H1 (cell line): ENCODE results near the gene ARHGEF7. TPM values are rescaled to one million over a fixed set of nuclear protein-coding genes. Genes with fewer than 3 reads are reported as not detected.

Experiments used
- CTCF ChIA-PET: fragments of 300-600 bp; sonication (Branson Sonifier 250); formaldehyde crosslinking; loops from one replicate; lab custom pipeline; 2021; ENCODE audit not compliant: partially characterized antibody; lab: Charles Lee
- POLR2A ChIA-PET: fragments of 300-600 bp; sonication (Branson Sonifier 250); formaldehyde crosslinking; loops from one replicate; lab custom pipeline; 2021; ENCODE audit warnings: inconsistent platforms; ENCODE audit not compliant: partially characterized antibody; lab: Charles Lee
- DNase-seq, 2 experiments: peaks; one replicate each; pipeline versions ENCODE4 v3.0.0 to v3.0.0-alpha.2; 2010 to 2022; ENCODE audit warnings: low spot score in 2 of 2, low read depth in 1 of 2, mixed read lengths in 1 of 2
- FAIRE-seq: peaks from 2 replicates; lab custom pipeline; 2011; peaks lifted over from hg19 to GRCh38; lab: Jason Lieb, UNC
- H2AFZ ChIP-seq: 2 replicates; pipeline ENCODE4 v1.8.1; 2012; ENCODE audit warnings: low read length, inconsistent platforms
- H2AK5ac ChIP-seq: 2 replicates; pipeline ENCODE4 v1.6.1; 2013; ENCODE audit warnings: low read depth, low read length
- H2BK120ac ChIP-seq: replicated peaks from 2 replicates; pipeline ENCODE3; 2013; ENCODE audit warnings: low read depth, low read length, inconsistent platforms
- H2BK12ac ChIP-seq: 2 replicates; pipeline ENCODE4 v1.6.1; 2013; ENCODE audit warnings: low read depth, low read length
- H2BK15ac ChIP-seq: 2 replicates; pipeline ENCODE4 v1.6.1; 2013; ENCODE audit warnings: low read length
- H2BK20ac ChIP-seq: 2 replicates; pipeline ENCODE4 v1.6.1; 2013; ENCODE audit warnings: low read length
- H2BK5ac ChIP-seq: 2 replicates; pipeline ENCODE4 v1.6.1; 2013; ENCODE audit warnings: low read depth, low read length
- H3K14ac ChIP-seq: 2 replicates; pipeline ENCODE4 v1.6.1; 2013; ENCODE audit warnings: inconsistent platforms; ENCODE audit not compliant: insufficient read length
- H3K18ac ChIP-seq: 2 replicates; pipeline ENCODE4 v1.6.1; 2013; ENCODE audit warnings: low read length; ENCODE audit errors: extremely low read depth
- H3K23ac ChIP-seq: 2 replicates; pipeline ENCODE4 v1.6.1; 2013; ENCODE audit warnings: inconsistent platforms; ENCODE audit not compliant: insufficient read length
- H3K23me2 ChIP-seq: 2 replicates; pipeline ENCODE4 v1.6.1; 2013; ENCODE audit warnings: low read depth, low read length
- H3K27ac ChIP-seq: 2 replicates; pipeline ENCODE4 v1.6.1; 2011; ENCODE audit warnings: low read depth, low read length, inconsistent platforms
- H3K27me3 ChIP-seq, 4 experiments: replicated peaks in 1 of 4; 1 replicate in 1 of 4; 2 replicates in 3 of 4; pipeline versions ENCODE4 v1.6.1 to v1.8.1; 2011 to 2013; ENCODE audit warnings: low read length in 3 of 4, mild to moderate bottlenecking in 3 of 4, inconsistent platforms in 2 of 4, mixed read lengths in 2 of 4, moderate library complexity in 1 of 4; ENCODE audit not compliant: control insufficient read depth in 3 of 4, insufficient read depth in 3 of 4; ENCODE audit errors: extremely low read depth in 1 of 4
- H3K36me3 ChIP-seq, 4 experiments: 2 replicates each; pipeline versions ENCODE4 v1.6.1 to v1.8.1; 2011 to 2013; ENCODE audit warnings: mild to moderate bottlenecking in 4 of 4, low read length in 3 of 4, moderate library complexity in 2 of 4, control low read depth in 1 of 4, inconsistent platforms in 1 of 4; ENCODE audit not compliant: insufficient read depth in 4 of 4, control insufficient read depth in 2 of 4
- H3K4ac ChIP-seq: replicated peaks from 2 replicates; pipeline ENCODE3; 2013; ENCODE audit warnings: low read length, low read depth, mixed read lengths, inconsistent platforms; ENCODE audit not compliant: insufficient read length
- H3K4me1 ChIP-seq, 4 experiments: replicated peaks in 1 of 4; 1 replicate in 1 of 4; 2 replicates in 3 of 4; pipeline versions ENCODE4 v1.6.1 to v1.8.1; 2011 to 2013; ENCODE audit warnings: low read length in 3 of 4, inconsistent platforms in 2 of 4, mixed read lengths in 1 of 4; ENCODE audit not compliant: insufficient read depth in 4 of 4, control insufficient read depth in 3 of 4
- H3K4me2 ChIP-seq, 2 experiments: 2 replicates each; pipeline versions ENCODE4 v1.6.1 to v1.8.1; 2011 to 2013; ENCODE audit warnings: low read depth in 2 of 2, low read length in 2 of 2, control low read depth in 1 of 2, inconsistent platforms in 1 of 2, mild to moderate bottlenecking in 1 of 2; ENCODE audit not compliant: insufficient read depth in 1 of 2
- H3K4me3 ChIP-seq, 4 experiments: fragments of 200-600, 300-600 bp in 1 of 4; sonication (generic), shearing (Covaris generic), sonication (Bioruptor Twin) in 1 of 4; 2 replicates each; pipeline versions ENCODE4 v1.5.1 to v1.8.1; 2011 to 2016; ENCODE audit warnings: low read length in 4 of 4, low read depth in 3 of 4, control low read depth in 2 of 4, inconsistent platforms in 2 of 4, mild to moderate bottlenecking in 2 of 4, mixed read lengths in 1 of 4, moderate library complexity in 1 of 4; ENCODE audit not compliant: insufficient read depth in 2 of 4; ENCODE audit errors: extremely low read depth in 1 of 4
- H3K56ac ChIP-seq: replicated peaks from 2 replicates; pipeline ENCODE3; 2013; ENCODE audit warnings: low read depth, mild to moderate bottlenecking, mixed read lengths, low read length, inconsistent platforms; ENCODE audit not compliant: insufficient read length
- H3K79me1 ChIP-seq: 2 replicates; pipeline ENCODE4 v1.6.1; 2013; ENCODE audit warnings: low read depth, low read length, control low read depth
- H3K79me2 ChIP-seq, 2 experiments: 2 replicates each; pipeline versions ENCODE4 v1.6.1 to v1.8.1; 2012 to 2013; ENCODE audit warnings: low read length in 2 of 2, mild to moderate bottlenecking in 2 of 2, inconsistent platforms in 1 of 2; ENCODE audit not compliant: insufficient read depth in 2 of 2, control insufficient read depth in 1 of 2
- H3K9ac ChIP-seq, 4 experiments: replicated peaks in 1 of 4; 1 replicate in 1 of 4; 2 replicates in 3 of 4; pipeline versions ENCODE4 v1.6.1 to v1.8.1; 2011 to 2013; ENCODE audit warnings: low read depth in 3 of 4, low read length in 3 of 4, control low read depth in 2 of 4, mild to moderate bottlenecking in 2 of 4, moderate library complexity in 2 of 4, inconsistent platforms in 1 of 4; ENCODE audit errors: extremely low read depth in 1 of 4
- H3K9me3 ChIP-seq, 2 experiments: 2 replicates each; pipeline versions ENCODE4 v1.6.1 to v1.8.1; 2012 to 2013; ENCODE audit warnings: mild to moderate bottlenecking in 2 of 2, moderate library complexity in 2 of 2, control low read depth in 1 of 2, inconsistent platforms in 1 of 2, low read depth in 1 of 2, low read length in 1 of 2, mixed read lengths in 1 of 2; ENCODE audit not compliant: insufficient read depth in 2 of 2
- H4K20me1 ChIP-seq, 2 experiments: replicated peaks in 1 of 2; 2 replicates each; pipeline versions ENCODE3 to v1.8.1; 2011 to 2013; ENCODE audit warnings: inconsistent platforms in 2 of 2, low read length in 2 of 2, mild to moderate bottlenecking in 1 of 2; ENCODE audit not compliant: insufficient read depth in 2 of 2, control insufficient read depth in 1 of 2
- H4K5ac ChIP-seq: 2 replicates; pipeline ENCODE4 v1.6.1; 2013; ENCODE audit warnings: low read length, low read depth, mixed read lengths, inconsistent platforms; ENCODE audit not compliant: insufficient read length
- H4K8ac ChIP-seq: 2 replicates; pipeline ENCODE4 v1.8.0; 2013; ENCODE audit warnings: mild to moderate bottlenecking, moderate library complexity, low read length, inconsistent platforms; ENCODE audit not compliant: insufficient read depth; ENCODE audit errors: extremely low read depth
- H4K91ac ChIP-seq: replicated peaks from 2 replicates; pipeline ENCODE3; 2013; ENCODE audit warnings: low read length, mixed read lengths, inconsistent platforms; ENCODE audit not compliant: insufficient read length
- BACH1 ChIP-seq: IDR thresholded peaks from 2 replicates; pipeline ENCODE4 v1.6.1; 2012; ENCODE audit warnings: low read length, improper control_type of control experiment
- BCL11A ChIP-seq, 2 experiments: IDR thresholded peaks; one replicate each; pipeline ENCODE4 v1.6.1; 2011; ENCODE audit warnings: low read depth in 2 of 2, low read length in 2 of 2, mild to moderate bottlenecking in 2 of 2
- E2F6 ChIP-seq: IDR thresholded peaks from 2 replicates; pipeline ENCODE4 v1.6.1; 2012; ENCODE audit warnings: inconsistent platforms
- HDAC2 ChIP-seq, 2 experiments: fragments of 300-600 bp in 1 of 2; sonication (generic) in 1 of 2; IDR thresholded peaks; 2 replicates each; pipeline ENCODE4 v1.6.1; 2011 to 2012; ENCODE audit warnings: low read depth in 2 of 2, low read length in 2 of 2, mild to moderate bottlenecking in 2 of 2, moderate library complexity in 2 of 2, borderline replicate concordance in 1 of 2, inconsistent platforms in 1 of 2
- HDAC6 ChIP-seq: IDR thresholded peaks from one replicate; pipeline ENCODE4 v1.7.1; 2012; ENCODE audit warnings: low read depth, mild to moderate bottlenecking, inconsistent platforms, low read length, moderate library complexity
- KDM1A ChIP-seq: fragments of 200-600, 300-600 bp; sonication (generic); IDR thresholded peaks from 2 replicates; pipeline ENCODE4 v1.7.1; 2016; ENCODE audit warnings: mild to moderate bottlenecking, low read length, borderline replicate concordance
- RAD21 ChIP-seq, 2 experiments: IDR thresholded peaks in 1 of 2; conservative IDR thresholded peaks in 1 of 2; 2 replicates each; pipeline ENCODE4 v1.6.1; 2011; ENCODE audit warnings: low read depth in 2 of 2, low read length in 2 of 2, improper control_type of control experiment in 1 of 2, inconsistent platforms in 1 of 2, mild to moderate bottlenecking in 1 of 2, moderate library complexity in 1 of 2
- SAP30 ChIP-seq: fragments of 300-600 bp; sonication (generic); IDR thresholded peaks from 2 replicates; pipeline ENCODE4 v1.7.1; 2012; ENCODE audit warnings: low read length, moderate library complexity, mild to moderate bottlenecking, inconsistent platforms; ENCODE audit not compliant: insufficient read depth, insufficient replicate concordance
- TCF12 ChIP-seq: IDR thresholded peaks from 2 replicates; pipeline ENCODE4 v1.6.1; 2011; ENCODE audit warnings: low read depth, mild to moderate bottlenecking, low read length
- WGBS, 2 experiments: shearing (Covaris generic) in 1 of 2; methylation state at CpG; one replicate each; pipeline versions ENCODE4 v1.1.6 to v1.1.7; 2013 to 2015; ENCODE audit warnings: low lambda C conversion rate in 2 of 2, mixed read lengths in 2 of 2, inconsistent platforms in 1 of 2, low coverage in 1 of 2, missing lambda C conversion rate in 1 of 2; ENCODE audit not compliant: insufficient replicate concordance in 2 of 2, insufficient coverage in 1 of 2, insufficient read length in 1 of 2; ENCODE audit errors: extremely low coverage in 1 of 2, missing lambda C conversion rate in 1 of 2; 5-methylcytosine and 5-hydroxymethylcytosine counted together
- polyA plus RNA-seq, 7 experiments: library from polyadenylated mRNA; depleted of rRNA in 3 of 7; stranded (reverse) in 5 of 7; unstranded in 2 of 7; fragments of >200 nt in 5 of 7; fragments of 200-250 nt in 2 of 7; gene quantifications; 1 replicate in 5 of 7; 2 replicates in 1 of 7; 4 replicates in 1 of 7; pipeline versions ENCODE4 v1.2.1 to v1.2.3, GENCODE V29; 2011 to 2013; ENCODE audit warnings: missing spikeins in 2 of 7, mixed read lengths in 2 of 7
- total RNA-seq: library from RNA; stranded (reverse); fragmentation: NEBNext Ultra II Directional; extraction: Animal tissue kit (Norgen Biotek cat#: 25700); gene quantifications from 2 replicates; pipeline ENCODE4 v1.2.1, GENCODE V29; 2021
- TF ChIP-seq, protein P1 (sequence below): IDR thresholded peaks from 2 replicates; pipeline ENCODE4 v1.6.1; 2012; ENCODE audit warnings: inconsistent platforms

The ARHGEF7 gene
- total and polyA plus RNA-seq, 2 of the 8 experiments (the other 6 are each of a cell fraction or from before 2014, with no cell fraction given) = 26.2 to 56.5 TPM

- 86% methylated on average over 11 of the region's 11 CpGs; no CpG with 5 or more reads in 1 of the 2 experiments for WGBS, 2 experiments
- Histone ChIP-seq H3K4me3 (no peak overlapping the region), H2BK12ac (no peak overlapping the region), H3K27me3 (no peaks in the 10 kb centered on the region), H3K4me2 (no peak overlapping the region), H4K8ac (no peak overlapping the region), H2BK15ac (no peak overlapping the region), H3K14ac (no peak overlapping the region), H3K56ac (no peak overlapping the region), H3K79me2 (no peaks in the 10 kb centered on the region), H3K18ac (no peak overlapping the region), H3K79me1 (no peaks in the 10 kb centered on the region), H3K4ac (no peak overlapping the region), H2BK5ac (no peak overlapping the region), H3K9ac (no peak overlapping the region), H3K9me3 (no peaks in the 10 kb centered on the region; a peak in 2 of 4 replicates), H3K23me2 (no peaks in the 10 kb centered on the region), H4K20me1 (peaks cover 0 to 2% of the 10 kb centered on the region in 2 experiments), H2BK20ac (no peak overlapping the region), H3K36me3 (no peaks in the 10 kb centered on the region), H2AK5ac (no peak overlapping the region), H4K5ac (no peak overlapping the region), H4K91ac (no peak overlapping the region), H3K23ac (no peak overlapping the region), H3K4me1 (no peaks in the 10 kb centered on the region), H2AFZ (no peak overlapping the region), H3K27ac (no peak overlapping the region), H2BK120ac (no peak overlapping the region)
- POLR2A ChIA-PET = no interaction called here
- CTCF ChIA-PET = interaction anchor here (1.0 kb wide), 1 partner anchor 11 kb away, joined by 3 read pairs; no protein-coding TSS in a partner anchor
- TF ChIP-seq KDM1A (no peak), HDAC2 (IDR thresholded peaks at IDR 0.05; ENCODE audit: borderline replicate concordance in 1 of 2, low read depth in 2 of 2, low read length in 2 of 2) (no peak), SAP30 (no peak), RAD21 (IDR thresholded peaks at IDR 0.05 in 1 of 2, conservative IDR thresholded peaks at IDR 0.05 in 1 of 2; ENCODE audit: low read depth in 2 of 2, low read length in 2 of 2) (no peak), BCL11A (IDR thresholded peaks at IDR 0.05; ENCODE audit: low read depth in 2 of 2, low read length in 2 of 2) (no peak), TCF12 (no peak), HDAC6 (no peak), BACH1 (no peak), E2F6 (no peak)
- TF ChIP-seq, protein P1, sequence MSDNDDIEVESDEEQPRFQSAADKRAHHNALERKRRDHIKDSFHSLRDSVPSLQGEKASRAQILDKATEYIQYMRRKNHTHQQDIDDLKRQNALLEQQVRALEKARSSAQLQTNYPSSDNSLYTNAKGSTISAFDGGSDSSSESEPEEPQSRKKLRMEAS = no peak
- no peak for DNase-seq
- no peak for FAIRE-seq
Measured at GRCh38 chr13:111338841-111339240, 223.7 kb downstream of the ARHGEF7 start.
